Lung (tissue), 12 donors: ENCODE data around the gene PCDHGA7. TPM values are rescaled to one million over a fixed set of nuclear protein-coding genes. Genes with fewer than 3 reads are reported as not detected.
A peak's percentile ranks its signal among the peaks of the same experiment; 100 is the strongest.
"Not testable (repeated sequence)": the region's sequence is repeated elsewhere in the genome, so short reads cannot be mapped to it uniquely, and the experiment has no call there.

Experiments
- ATAC-seq: fragments of 200-7000 bp; cut with Tn5 transposase; one replicate; pipeline ENCODE4 v1.9.1; 2020; ENCODE audit warnings: moderate number of reproducible peaks; ENCODE audit not compliant: insufficient read depth, low FRiP score
- DNase-seq, 3 donors: peaks; one replicate each; pipeline ENCODE4 v3.0.0-alpha.2; 2013 to 2017
- H3K27ac ChIP-seq, 2 donors: one replicate each; pipeline ENCODE4 v1.5.1; 2013; ENCODE audit warnings: mild to moderate bottlenecking in 2 of 2, moderate library complexity in 2 of 2, control low read depth in 1 of 2, inconsistent platforms in 1 of 2, low read depth in 1 of 2, low read length in 1 of 2
- H3K27me3 ChIP-seq, 3 donors: one replicate each; pipeline ENCODE4 v1.5.1; 2013; ENCODE audit warnings: low read length in 2 of 3; ENCODE audit not compliant: control insufficient read depth in 3 of 3, insufficient read depth in 3 of 3
- H3K36me3 ChIP-seq, 4 donors: one replicate each; pipeline ENCODE4 v1.5.1; 2013; ENCODE audit warnings: low read length in 4 of 4, mild to moderate bottlenecking in 1 of 4, moderate library complexity in 1 of 4; ENCODE audit not compliant: control insufficient read depth in 4 of 4, insufficient read depth in 4 of 4
- H3K4me1 ChIP-seq, 5 donors: one replicate each; pipeline ENCODE4 v1.5.1; 2013; ENCODE audit warnings: low read length in 5 of 5, mild to moderate bottlenecking in 2 of 5, moderate library complexity in 1 of 5; ENCODE audit not compliant: control insufficient read depth in 5 of 5, insufficient read depth in 5 of 5
- H3K4me3 ChIP-seq: one replicate; pipeline ENCODE4 v1.5.1; 2013; ENCODE audit warnings: mild to moderate bottlenecking, control low read depth, moderate library complexity
- H3K9ac ChIP-seq, 2 donors: one replicate each; pipeline ENCODE4 v1.5.1; 2013; ENCODE audit warnings: low read length in 2 of 2, control low read depth in 1 of 2; ENCODE audit not compliant: insufficient read depth in 1 of 2
- H3K9me3 ChIP-seq, 4 donors: one replicate each; pipeline ENCODE4 v1.5.1; 2013; ENCODE audit warnings: low read length in 3 of 4, mild to moderate bottlenecking in 1 of 4, moderate library complexity in 1 of 4; ENCODE audit not compliant: control insufficient read depth in 4 of 4, insufficient read depth in 3 of 4
- CTCF ChIP-seq: IDR thresholded peaks from 2 replicates; pipeline ENCODE4 v1.5.1; 2012; ENCODE audit warnings: mild to moderate bottlenecking; ENCODE audit errors: control extremely low read depth, extremely low read depth
- WGBS, 2 donors: extraction: QIAGEN DNeasy Blood & Tissue Kit; methylation state at CpG; one replicate each; pipeline ENCODE4 v1.1.7; 2013; 5-methylcytosine and 5-hydroxymethylcytosine counted together
- polyA plus RNA-seq, 2 donors: library from polyadenylated mRNA; stranded (reverse); fragments of 200-250 nt; gene quantifications; one replicate each; pipeline ENCODE4 v1.2.1, GENCODE V29; 2013
- total RNA-seq, 2 donors: library from RNA; depleted of rRNA in 1 of 2; stranded (reverse); fragments of >200 nt in 1 of 2; gene quantifications; one replicate each; pipeline ENCODE4 v1.2.1, GENCODE V29; 2014 to 2021
- donor health status: control.
- donor health status: control.
- donor health status: Bipolar disorder and iron deficiency.
- donor health status: healthy.
- donor health status: DM: yes; HTN: yes; CAD: no.

Gene PCDHGA7
- total and polyA plus RNA-seq, 4 donors, result 0.23 to 6.3 (median 1.6) TPM

DNA sequence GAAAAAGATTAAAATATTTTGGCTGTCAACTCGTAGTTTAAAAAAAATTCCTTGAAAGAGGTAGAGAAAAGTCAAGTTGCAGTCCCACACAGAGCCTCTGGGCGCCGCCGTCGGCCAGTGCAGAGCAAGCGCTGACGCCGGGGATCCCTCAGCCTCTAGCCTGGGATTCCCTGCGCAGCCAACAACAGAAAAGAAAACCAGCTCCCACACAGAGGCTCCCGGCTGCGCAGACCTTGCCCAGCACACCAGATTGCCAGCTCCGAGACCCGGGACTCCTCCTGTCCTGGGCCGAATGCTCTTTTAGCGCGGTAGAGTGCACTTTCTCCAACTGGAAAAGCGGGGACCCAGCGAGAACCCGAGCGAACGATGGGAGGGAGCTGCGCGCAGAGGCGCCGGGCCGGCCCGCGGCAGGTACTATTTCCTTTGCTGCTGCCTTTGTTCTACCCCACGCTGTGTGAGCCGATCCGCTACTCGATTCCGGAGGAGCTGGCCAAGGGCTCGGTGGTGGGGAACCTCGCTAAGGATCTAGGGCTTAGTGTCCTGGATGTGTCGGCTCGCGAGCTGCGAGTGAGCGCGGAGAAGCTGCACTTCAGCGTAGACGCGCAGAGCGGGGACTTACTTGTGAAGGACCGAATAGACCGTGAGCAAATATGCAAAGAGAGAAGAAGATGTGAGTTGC is 35.1 kb downstream of the PCDHGA7 start, which contains the start of gene PCDHGB7:
Gene PCDHGB7, plus strand, starts transcription at position 184 of the 679 bp plus-strand sequence. Its CDS starts 183 bp downstream, at position 367.
- Histone ChIP-seq H3K36me3 (peaks cover 0 to 38% (median 0%) of the 10 kb centered on the region in 4 donors), H3K9me3 (peaks cover 3 to 60% (median 41%) of the 10 kb centered on the region in 4 donors), H3K27ac (peak within 1 kb of the TSS in 1 of 2 donors; percentile 41), H3K4me3 (peak within 1 kb of the TSS; percentile 59)
- H3K27me3 ChIP-seq, H3K9ac ChIP-seq, H3K4me1 ChIP-seq: not testable (repeated sequence)
- WGBS, 2 donors, result 6 to 7% methylated on average over 35 to 47 of the region's 47 CpGs
- DNase-seq, result peak; percentile 78 to 81 (median 79)
- ATAC-seq, result peak; percentile 84
- peak; percentile 40 for TF ChIP-seq CTCF

GRCh38 chr5:141419074-141419880 is 36.7 kb downstream of the PCDHGA7 start:
- 28 to 31% methylated on average over 73 to 74 of the region's 74 CpGs for WGBS, 2 donors
- no peak overlapping the region for H3K9ac ChIP-seq
- DNase-seq (no peak), ATAC-seq (no peak)
- H3K36me3 ChIP-seq, result peaks cover 0 to 30% (median 0%) of the 10 kb centered on the region in 4 donors
- H3K4me3 ChIP-seq, result no peak overlapping the region
- H3K27ac ChIP-seq, result no peak overlapping the region
- TF ChIP-seq CTCF, result no peak
- peaks cover 5 to 57% (median 34%) of the 10 kb centered on the region in 4 donors for H3K9me3 ChIP-seq
- H3K27me3 ChIP-seq, result peaks cover 0 to 4% (median under 1%) of the 10 kb centered on the region in 3 donors
- peaks cover 0 to 3% (median 0%) of the 10 kb centered on the region in 5 donors for H3K4me1 ChIP-seq

DNA sequence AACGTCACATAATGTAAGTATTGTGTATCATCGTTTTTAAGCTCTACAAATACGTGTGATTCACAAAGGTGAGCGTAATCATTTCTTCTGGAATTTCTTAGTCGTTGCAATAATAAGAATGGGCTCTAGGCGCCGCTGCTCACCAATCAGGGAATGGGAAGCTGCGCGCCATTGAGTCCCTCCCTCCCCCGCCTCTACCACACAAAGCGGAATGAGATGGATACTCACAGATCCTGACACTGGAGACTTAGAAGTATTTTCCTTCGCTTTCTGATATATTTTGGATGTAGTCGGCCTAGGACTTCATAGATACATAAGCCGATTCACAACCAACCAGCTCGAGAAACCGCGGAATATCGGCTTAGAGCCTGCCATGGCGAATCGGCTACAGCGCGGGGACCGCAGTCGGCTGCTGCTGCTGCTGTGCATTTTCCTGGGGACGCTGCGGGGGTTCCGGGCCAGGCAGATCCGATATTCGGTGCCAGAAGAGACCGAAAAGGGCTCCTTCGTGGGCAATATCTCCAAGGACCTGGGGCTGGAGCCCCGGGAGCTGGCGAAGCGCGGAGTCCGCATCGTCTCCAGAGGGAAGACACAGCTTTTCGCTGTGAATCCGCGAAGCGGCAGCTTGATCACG is 38.4 kb downstream of the PCDHGA7 start, which contains the start of gene PCDHGA11:
Gene PCDHGA11, plus strand, starts transcription at position 197 of the 634 bp plus-strand sequence. Its CDS starts 177 bp downstream, at position 374.
- 8 to 13% methylated on average over 42 of the region's 42 CpGs for WGBS, 2 donors
- DNase-seq, result peak; percentile 41 to 51 (median 41)
- TF ChIP-seq CTCF, result peak; percentile 18
- peaks cover 0 to 34% (median under 1%) of the 10 kb centered on the region in 4 donors for H3K36me3 ChIP-seq
- peaks cover 0 to 4% (median 0%) of the 10 kb centered on the region in 3 donors for H3K27me3 ChIP-seq
- H3K9me3 ChIP-seq, result peaks cover 5 to 49% (median 37%) of the 10 kb centered on the region in 4 donors
- peaks cover 0 to 3% (median 0%) of the 10 kb centered on the region in 5 donors for H3K4me1 ChIP-seq
- ATAC-seq, result no peak
- H3K9ac ChIP-seq, result no peak within 1 kb of the TSS
- peak within 1 kb of the TSS; percentile 37 for H3K4me3 ChIP-seq
- H3K27ac ChIP-seq, result no peak within 1 kb of the TSS
